ENCODE results near the gene REXO5.

- no peak for TF ChIP-seq POLR2A (IDR thresholded peaks at IDR 0.05; ENCODE audit: extremely low read depth, insufficient read length)
- TF ChIP-seq MYC (IDR thresholded peaks at IDR 0.05; ENCODE audit: low read depth, low read length): no peak
- TF ChIP-seq CTCF (IDR thresholded peaks at IDR 0.05; ENCODE audit: low read depth, low read length): no peak
- TF ChIP-seq MAX (IDR thresholded peaks at IDR 0.05; ENCODE audit: low read depth, low read length): no peak
Observed at GRCh38 chr16:20866801-20867200, 60.5 kb downstream of the REXO5 start.
